C4-2B (cell line): ENCODE data around the gene EML6.

Experiments used
- H3K27ac ChIP-seq: fragments of 450-650 bp; 2 replicates; pipeline ENCODE4 v1.5.1; 2017
- ZFX ChIP-seq: fragments of 450-650 bp; IDR thresholded peaks from 2 replicates; pipeline ENCODE4 v1.6.1; 2017
- TF ChIP-seq, protein P1 (sequence below): fragments of 450-650 bp; conservative IDR thresholded peaks from 2 replicates; pipeline ENCODE4 v1.5.1; 2017; ENCODE audit warnings: mild to moderate bottlenecking

EML6 gene

DNA sequence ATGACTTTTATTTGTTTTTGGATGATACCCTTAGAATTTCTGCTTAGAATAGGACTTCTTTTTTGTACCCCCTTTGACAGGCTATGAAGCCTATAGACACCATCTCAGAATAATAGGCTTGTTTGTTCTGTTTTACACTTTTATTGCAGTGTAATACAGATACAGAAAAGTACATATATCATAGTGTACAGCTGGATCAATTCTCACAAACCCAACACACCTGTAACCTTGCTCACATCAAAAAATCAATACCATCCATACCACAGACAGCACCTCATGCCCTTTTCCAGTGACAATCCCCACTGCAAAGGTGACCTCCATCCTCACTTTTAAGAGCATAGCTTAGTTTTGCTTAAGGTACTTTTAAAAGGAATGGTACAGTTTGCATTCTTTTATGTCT lies 14.8 kb downstream of the EML6 start:
- H3K27ac ChIP-seq: no peak overlapping the region
- no peak for TF ChIP-seq ZFX
- TF ChIP-seq, protein P1, sequence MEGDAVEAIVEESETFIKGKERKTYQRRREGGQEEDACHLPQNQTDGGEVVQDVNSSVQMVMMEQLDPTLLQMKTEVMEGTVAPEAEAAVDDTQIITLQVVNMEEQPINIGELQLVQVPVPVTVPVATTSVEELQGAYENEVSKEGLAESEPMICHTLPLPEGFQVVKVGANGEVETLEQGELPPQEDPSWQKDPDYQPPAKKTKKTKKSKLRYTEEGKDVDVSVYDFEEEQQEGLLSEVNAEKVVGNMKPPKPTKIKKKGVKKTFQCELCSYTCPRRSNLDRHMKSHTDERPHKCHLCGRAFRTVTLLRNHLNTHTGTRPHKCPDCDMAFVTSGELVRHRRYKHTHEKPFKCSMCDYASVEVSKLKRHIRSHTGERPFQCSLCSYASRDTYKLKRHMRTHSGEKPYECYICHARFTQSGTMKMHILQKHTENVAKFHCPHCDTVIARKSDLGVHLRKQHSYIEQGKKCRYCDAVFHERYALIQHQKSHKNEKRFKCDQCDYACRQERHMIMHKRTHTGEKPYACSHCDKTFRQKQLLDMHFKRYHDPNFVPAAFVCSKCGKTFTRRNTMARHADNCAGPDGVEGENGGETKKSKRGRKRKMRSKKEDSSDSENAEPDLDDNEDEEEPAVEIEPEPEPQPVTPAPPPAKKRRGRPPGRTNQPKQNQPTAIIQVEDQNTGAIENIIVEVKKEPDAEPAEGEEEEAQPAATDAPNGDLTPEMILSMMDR: no peak

DNA sequence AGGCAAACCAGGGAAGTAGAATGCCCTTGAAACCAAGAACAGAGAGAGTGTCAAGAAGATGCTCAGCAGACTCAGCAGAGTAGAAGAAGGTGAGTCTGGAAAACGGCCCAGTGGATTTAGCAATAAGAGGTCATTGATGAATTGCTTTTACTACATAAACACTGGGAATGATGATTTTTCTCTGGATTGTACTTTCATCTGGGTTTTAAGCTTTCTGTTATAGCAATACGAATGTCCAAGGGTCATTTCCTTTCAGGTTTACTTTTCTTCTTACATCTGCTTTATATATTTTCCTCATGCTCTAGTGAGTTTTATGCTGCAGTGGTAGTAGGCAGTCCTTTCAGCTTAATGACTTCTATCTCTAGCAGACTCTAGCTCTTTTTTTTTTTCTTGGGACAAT lies 16.9 kb downstream of the EML6 start:
- H3K27ac ChIP-seq: no peak overlapping the region
- no peak for TF ChIP-seq ZFX
- TF ChIP-seq, protein P1: no peak

DNA sequence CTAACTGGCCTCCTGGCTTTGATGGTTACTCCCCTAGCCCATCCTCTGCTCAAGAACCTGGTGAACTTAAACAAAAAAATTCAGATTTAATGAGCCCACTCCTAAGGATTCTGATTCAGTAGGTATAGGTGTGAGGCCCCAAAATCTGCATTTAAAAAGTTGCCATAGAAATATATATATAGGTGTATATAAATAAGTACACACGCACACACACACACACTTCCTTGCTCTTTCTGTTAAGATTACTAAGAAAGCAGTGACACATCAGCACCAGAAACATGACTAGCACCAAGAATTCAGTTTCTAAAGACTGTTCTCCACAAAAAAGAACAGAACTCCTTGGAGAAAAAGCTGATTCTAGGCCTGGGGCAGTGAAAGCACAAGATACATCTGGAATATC lies 17.8 kb downstream of the EML6 start:
- H3K27ac ChIP-seq: no peak overlapping the region
- TF ChIP-seq ZFX: no peak
- TF ChIP-seq, protein P1: no peak

DNA sequence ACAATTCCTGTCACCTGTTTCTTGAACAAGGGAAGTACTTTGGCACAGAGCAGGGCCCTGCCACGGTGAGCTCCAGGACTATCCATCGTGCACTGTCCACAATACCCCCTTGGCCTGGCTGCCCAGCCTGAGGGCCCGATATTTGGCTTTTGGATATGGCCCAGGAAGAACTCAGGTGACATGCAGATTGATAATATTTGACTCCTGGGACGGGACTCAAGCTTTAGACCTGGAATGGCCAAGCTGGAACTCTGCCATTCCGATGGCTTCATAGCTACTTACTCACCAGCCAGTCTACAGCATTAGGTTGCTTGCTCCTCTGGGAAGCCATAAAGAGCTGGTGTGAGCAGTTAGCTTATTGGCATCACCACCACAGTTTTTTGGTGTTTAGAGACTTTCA lies 26.6 kb downstream of the EML6 start:
- no peak overlapping the region for H3K27ac ChIP-seq
- TF ChIP-seq, protein P1: no peak
- TF ChIP-seq ZFX: no peak

DNA sequence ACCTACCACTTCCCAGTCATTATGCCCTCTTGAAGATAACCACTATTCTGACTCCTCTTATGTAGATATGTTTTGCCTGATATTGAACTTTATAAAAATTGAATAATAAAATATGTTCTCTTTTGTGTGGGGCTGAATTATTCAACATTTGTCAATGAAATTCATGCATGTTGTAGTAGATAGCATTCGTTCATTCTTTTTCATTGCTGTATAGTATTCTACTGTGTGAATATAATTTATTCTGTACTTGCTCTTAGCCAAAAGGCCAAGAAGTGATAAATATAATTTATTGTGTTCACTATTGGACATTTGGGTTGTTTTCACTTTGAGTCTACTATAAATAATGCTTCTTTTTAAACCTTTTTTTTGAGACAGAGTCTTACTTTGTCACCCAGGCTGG lies 29.0 kb downstream of the EML6 start:
- no peak overlapping the region for H3K27ac ChIP-seq
- TF ChIP-seq ZFX: no peak
- TF ChIP-seq, protein P1: no peak

DNA sequence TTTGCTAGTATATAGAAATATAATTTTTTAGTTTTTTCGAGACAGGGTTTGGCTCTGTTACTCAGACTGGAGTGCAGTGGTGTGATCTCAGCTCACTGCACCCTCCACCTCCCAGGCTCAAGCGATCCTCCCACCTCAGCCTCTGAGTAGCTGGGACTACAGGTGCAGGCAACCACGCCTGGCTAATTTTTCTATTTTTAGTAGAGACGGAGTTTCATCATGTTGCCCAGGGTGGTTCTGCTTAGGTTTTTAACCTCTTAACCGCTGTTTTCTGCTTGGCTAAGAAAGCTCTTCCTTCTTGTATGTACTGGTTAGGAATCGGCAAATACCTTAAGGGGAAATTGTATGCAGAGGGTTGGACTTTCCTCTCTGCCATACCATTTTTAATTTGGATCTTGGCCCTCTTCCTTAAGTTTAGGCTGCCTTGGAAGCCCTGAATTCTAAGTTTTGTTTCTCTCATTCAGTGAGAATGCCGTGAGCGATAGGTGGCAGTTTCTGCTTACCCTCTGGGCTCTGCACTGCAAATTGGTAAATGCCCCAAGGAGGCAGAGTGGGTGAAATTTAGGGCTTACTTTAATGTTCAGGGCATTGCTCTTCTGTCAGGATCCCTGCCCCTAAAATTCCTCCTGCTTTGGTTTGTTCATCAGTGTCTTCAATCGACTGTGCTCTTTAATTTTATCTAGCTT lies 32.3 kb downstream of the EML6 start:
- no peak for TF ChIP-seq ZFX
- TF ChIP-seq, protein P1: no peak

DNA sequence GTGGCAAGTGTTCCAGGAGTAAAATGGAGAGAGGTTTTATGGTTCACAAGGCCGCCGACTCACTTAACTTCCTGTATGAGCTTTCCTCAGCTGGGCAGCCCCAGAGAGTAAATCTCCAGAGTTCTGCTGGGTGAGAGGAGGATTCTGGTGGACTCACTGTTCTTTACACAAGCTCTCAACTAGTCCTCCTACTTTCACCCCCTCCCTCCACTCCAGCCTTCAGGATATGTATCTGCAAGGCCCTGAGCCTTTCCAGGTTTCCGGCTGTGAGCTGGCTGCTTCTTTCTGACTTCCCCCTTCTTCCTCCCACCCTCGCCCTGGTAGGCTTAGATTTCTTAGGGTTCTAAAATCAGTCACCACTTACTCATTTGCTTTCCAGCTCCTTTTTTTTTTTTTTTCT lies 34.0 kb downstream of the EML6 start:
- H3K27ac ChIP-seq: no peak overlapping the region
- no peak for TF ChIP-seq ZFX
- TF ChIP-seq, protein P1: no peak

More for the DNA sequence above, 32.3 kb downstream of the EML6 start:
- H3K27ac ChIP-seq: no peak overlapping the region
